A549 (cell line): ENCODE data around the gene DYNLT2B. TPM values are rescaled to one million over a fixed set of nuclear protein-coding genes. Genes with fewer than 3 reads are reported as not detected.

ENCODE experiments used
- ATAC-seq, 2 experiments: fragments of 200-7000 bp in 1 of 2; fragments of >200 bp in 1 of 2; cut with Nextera tagmentation in 1 of 2; cut with Tn5 transposase in 1 of 2; 3 replicates each; pipeline versions ENCODE4 v1.8.0 to v1.9.1; 2018 to 2020; ENCODE audit warnings: mild to moderate bottlenecking in 1 of 2, moderate library complexity in 1 of 2
- CTCF ChIA-PET: fragments of 300-600 bp; sonication (Branson Sonifier 250); formaldehyde crosslinking; extraction: SDS; loops from one replicate; lab custom pipeline; 2021; ENCODE audit warnings: antibody characterized with exemption, inconsistent platforms; lab: Yijun Ruan, JAX
- POLR2A ChIA-PET: fragments of 350-600 bp; formaldehyde crosslinking; extraction: SDS; loops from one replicate; lab custom pipeline; 2021; ENCODE audit warnings: antibody characterized with exemption, inconsistent platforms; lab: Yijun Ruan, JAX
- DNase-seq, 2 experiments: peaks; one replicate each; pipeline versions ENCODE4 v3.0.0 to v3.0.0-alpha.2; 2011 to 2016; ENCODE audit warnings: low read depth in 1 of 2, low spot score in 1 of 2
- FAIRE-seq: peaks from 2 replicates; lab custom pipeline; 2011; peaks lifted over from hg19 to GRCh38; lab: Jason Lieb, UNC
- H3K27ac ChIP-seq, 2 experiments: fragments of >200 bp; sonication (Bioruptor Twin); formaldehyde crosslinking; 3 replicates each; pipeline ENCODE4 v1.5.1; 2016 to 2017
- H3K4me1 ChIP-seq: fragments of >200 bp; sonication (Bioruptor Twin); formaldehyde crosslinking; 3 replicates; pipeline ENCODE4 v1.6.1; 2016
- H3K4me2 ChIP-seq: fragments of >200 bp; sonication (Bioruptor Twin); formaldehyde crosslinking; 3 replicates; pipeline ENCODE4 v1.6.1; 2016
- H3K4me3 ChIP-seq: fragments of >200 bp; sonication (Bioruptor Twin); formaldehyde crosslinking; 3 replicates; pipeline ENCODE4 v1.5.1; 2016
- H3K9me3 ChIP-seq: fragments of >200 bp; sonication (Bioruptor Twin); formaldehyde crosslinking; 3 replicates; pipeline ENCODE4 v1.6.1; 2016
- BCL3 ChIP-seq: fragments of >200 bp; sonication (Bioruptor Twin); formaldehyde crosslinking; IDR thresholded peaks from 3 replicates; pipeline ENCODE4 v1.6.1; 2016
- CBX8 ChIP-seq: fragments of 200-600 bp; sonication (generic); IDR thresholded peaks from 2 replicates; pipeline ENCODE4 v1.6.1; 2016
- CEBPB ChIP-seq, 2 experiments: fragments of >200 bp in 1 of 2; sonication (Bioruptor Twin) in 1 of 2; formaldehyde crosslinking in 1 of 2; IDR thresholded peaks; 2 replicates each; pipeline ENCODE4 v1.6.1; 2012 to 2016
- CTCF ChIP-seq: fragments of >200 bp; sonication (Bioruptor Twin); formaldehyde crosslinking; IDR thresholded peaks from 3 replicates; pipeline ENCODE4 v1.5.1; 2016
- EHF ChIP-seq: fragments of 250-450 bp; sonication (Bioruptor Pico); IDR thresholded peaks from 2 replicates; pipeline ENCODE4 v1.5.0; 2020; ENCODE audit warnings: mild to moderate bottlenecking
- EP300 ChIP-seq, 2 experiments: fragments of >200 bp; sonication (Bioruptor Twin); formaldehyde crosslinking; IDR thresholded peaks; 2 replicates in 1 of 2; 3 replicates in 1 of 2; pipeline ENCODE4 v1.6.1; 2016 to 2017
- HDAC2 ChIP-seq: fragments of 200-600 bp; sonication (generic); IDR thresholded peaks from 2 replicates; pipeline ENCODE4 v1.6.1; 2016
- HMGXB4 ChIP-seq: fragments of 250-450 bp; sonication (Bioruptor Pico); IDR thresholded peaks from 2 replicates; pipeline ENCODE4 v1.5.0; 2021; ENCODE audit warnings: mild to moderate bottlenecking, moderate library complexity, borderline replicate concordance
- HOXB13 ChIP-seq: fragments of 250-450 bp; sonication (Bioruptor Pico); IDR thresholded peaks from 2 replicates; pipeline ENCODE4 v1.5.0; 2020; ENCODE audit warnings: low read depth, mild to moderate bottlenecking, moderate library complexity
- HOXB5 ChIP-seq: fragments of 250-450 bp; sonication (Bioruptor Pico); IDR thresholded peaks from 2 replicates; pipeline ENCODE4 v1.5.0; 2020; ENCODE audit warnings: mild to moderate bottlenecking, moderate library complexity
- JUN ChIP-seq, 2 experiments: fragments of >200 bp; sonication (Bioruptor Twin); formaldehyde crosslinking; IDR thresholded peaks; 2 replicates in 1 of 2; 3 replicates in 1 of 2; pipeline ENCODE4 v1.6.1; 2016 to 2017
- JUNB ChIP-seq: fragments of >200 bp; sonication (Bioruptor Twin); formaldehyde crosslinking; IDR thresholded peaks from 2 replicates; pipeline ENCODE4 v1.6.1; 2016
- KDM1A ChIP-seq: fragments of 200-600 bp; sonication (generic); IDR thresholded peaks from 2 replicates; pipeline ENCODE4 v1.6.1; 2016; ENCODE audit warnings: low read depth, mild to moderate bottlenecking
- KDM5A ChIP-seq: fragments of 200-600 bp; sonication (generic); IDR thresholded peaks from 2 replicates; pipeline ENCODE4 v1.6.1; 2016; ENCODE audit warnings: antibody characterized with exemption, mild to moderate bottlenecking
- MAFK ChIP-seq: fragments of 450-650 bp; IDR thresholded peaks from 2 replicates; pipeline ENCODE4 v1.6.1; 2014; ENCODE audit not compliant: partially characterized antibody
- MAX ChIP-seq: IDR thresholded peaks from 2 replicates; pipeline ENCODE4 v1.6.1; 2012
- MYC ChIP-seq: IDR thresholded peaks from 2 replicates; pipeline ENCODE4 v1.6.1; 2012; ENCODE audit warnings: mild to moderate bottlenecking, inconsistent platforms, low read length, improper control_type of control experiment, borderline replicate concordance
- NR3C1 ChIP-seq: fragments of >200 bp; sonication (Bioruptor Twin); formaldehyde crosslinking; IDR thresholded peaks from 3 replicates; pipeline ENCODE4 v1.6.1; 2017
- PHF8 ChIP-seq: fragments of 200-600 bp; sonication (generic); IDR thresholded peaks from 2 replicates; pipeline ENCODE4 v1.6.1; 2016; ENCODE audit warnings: low read depth, mild to moderate bottlenecking, antibody characterized with exemption, moderate library complexity, borderline replicate concordance
- POLR2A ChIP-seq: IDR thresholded peaks from 2 replicates; pipeline ENCODE4 v1.6.1; 2012; ENCODE audit warnings: mild to moderate bottlenecking, low read length
- POLR2AphosphoS2 ChIP-seq: conservative IDR thresholded peaks from 2 replicates; pipeline ENCODE4 v1.6.1; 2012; ENCODE audit warnings: low read length, improper control_type of control experiment, inconsistent platforms
- RAD21 ChIP-seq, 2 experiments: fragments of >200 bp in 1 of 2; sonication (Bioruptor Twin) in 1 of 2; formaldehyde crosslinking in 1 of 2; IDR thresholded peaks in 1 of 2; conservative IDR thresholded peaks in 1 of 2; 2 replicates in 1 of 2; 3 replicates in 1 of 2; pipeline ENCODE4 v1.6.1; 2012 to 2018; ENCODE audit warnings: inconsistent platforms in 1 of 2
- RCOR1 ChIP-seq: fragments of 150-350 bp; IDR thresholded peaks from 2 replicates; pipeline ENCODE4 v1.6.1; 2014; ENCODE audit warnings: antibody characterized with exemption, low read length, low read depth
- SMC3 ChIP-seq: fragments of >200 bp; sonication (Bioruptor Twin); formaldehyde crosslinking; IDR thresholded peaks from 3 replicates; pipeline ENCODE4 v1.6.1; 2018; ENCODE audit warnings: inconsistent platforms
- TFCP2L1 ChIP-seq: fragments of 250-450 bp; sonication (Bioruptor Pico); IDR thresholded peaks from 2 replicates; pipeline ENCODE4 v1.5.0; 2021; ENCODE audit warnings: mild to moderate bottlenecking
- TP53 ChIP-seq: fragments of 250-450 bp; sonication (Bioruptor Pico); IDR thresholded peaks from 2 replicates; pipeline ENCODE4 v1.5.0; 2021; ENCODE audit warnings: mild to moderate bottlenecking, moderate library complexity
- USF2 ChIP-seq: fragments of 450-650 bp; IDR thresholded peaks from 2 replicates; pipeline ENCODE4 v1.6.1; 2014; ENCODE audit warnings: antibody characterized with exemption
- ZC3H11A ChIP-seq: fragments of 450-650 bp; IDR thresholded peaks from 2 replicates; pipeline ENCODE4 v1.6.1; 2014; ENCODE audit warnings: antibody characterized with exemption, mild to moderate bottlenecking
- ZNF302 ChIP-seq: fragments of 250-450 bp; sonication (Bioruptor Pico); IDR thresholded peaks from 2 replicates; pipeline ENCODE4 v1.9.0; 2021; ENCODE audit warnings: inconsistent platforms, mild to moderate bottlenecking, moderate library complexity
- WGBS: methylation state at CpG from one replicate; pipeline ENCODE4 v1.1.6; 2017; ENCODE audit errors: missing lambda C conversion rate; 5-methylcytosine and 5-hydroxymethylcytosine counted together
- polyA plus RNA-seq, 4 experiments: library from polyadenylated mRNA; depleted of rRNA in 3 of 4; stranded (reverse); fragments of >200 nt; fragmentation: RNase III in 1 of 4; extraction: RNeasy Plus Mini Kit Qiagen cat#74134 plus additional on column Dnase treatment in 1 of 4; gene quantifications; 2 replicates in 3 of 4; 3 replicates in 1 of 4; pipeline ENCODE4 v1.2.3, GENCODE V29; 2011 to 2017

DYNLT2B gene
- polyA plus RNA-seq, 2 of the 4 experiments (the other 2 are of a cell fraction): 34.7 to 34.9 TPM

GRCh38 chr3:196335503-196335948, 17.5 kb upstream of the DYNLT2B start (continued):
- TF ChIP-seq CTCF: no peak

- Histone ChIP-seq H3K4me1 (peaks cover 37% of the 10 kb centered on the region), H3K27ac (peak overlapping the region in 1 of 2 experiments; percentile 49; a peak in 1 of 6 replicates), H3K4me3 (no peak overlapping the region)
- DNase-seq: no peak
- POLR2A ChIA-PET: no interaction called here
- FAIRE-seq: no peak
- no peak for ATAC-seq
- TF ChIP-seq EHF (CRISPR knock-in tag) (no peak), HDAC2 (no peak), HOXB5 (CRISPR knock-in tag) (no peak), CEBPB (IDR thresholded peaks at IDR 0.05) (no peak), HOXB13 (CRISPR knock-in tag) (no peak), BCL3 (no peak), SMC3 (no peak), HMGXB4 (CRISPR knock-in tag) (no peak), RAD21 (conservative IDR thresholded peaks at IDR 0.05 in 1 of 2, IDR thresholded peaks at IDR 0.05 in 1 of 2) (no peak), ZC3H11A (no peak), POLR2A (no peak), ZNF302 (no peak), POLR2AphosphoS2 (no peak), KDM1A (no peak), CBX8 (no peak)
- TF ChIP-seq, all 56 proteins: peak for 0
- Histone ChIP-seq H3K4me2 (no peak overlapping the region), H3K9me3 (no peaks in the 10 kb centered on the region)
- CTCF ChIA-PET: no interaction called here
- no CpG with 5 or more reads among the region's 1 CpG for WGBS
Measured at GRCh38 chr3:196334982-196335381, 16.9 kb upstream of the DYNLT2B start.

GRCh38 chr3:196332168-196332567, 14.1 kb upstream of the DYNLT2B start:
- H3K4me1 ChIP-seq: peaks cover 11% of the 10 kb centered on the region
- no peak for DNase-seq
- ATAC-seq: no peak
- H3K4me3 ChIP-seq: no peak overlapping the region
- no peak overlapping the region for H3K27ac ChIP-seq
- no peak overlapping the region for H3K4me2 ChIP-seq
- CTCF ChIA-PET: no interaction called here
- no peak for TF ChIP-seq MYC
- no peak for TF ChIP-seq MAX
- no peak for TF ChIP-seq EP300 (IDR thresholded peaks at IDR 0.05)
- TF ChIP-seq USF2: no peak
- no peak for TF ChIP-seq NR3C1
- TF ChIP-seq JUN (IDR thresholded peaks at IDR 0.05): no peak
- no peak for TF ChIP-seq JUNB
- no peak for TF ChIP-seq TP53
- no peak for TF ChIP-seq RCOR1
- TF ChIP-seq EHF (CRISPR knock-in tag): no peak
- no peak for TF ChIP-seq HMGXB4 (CRISPR knock-in tag)
- TF ChIP-seq MAFK: no peak
- no peak for TF ChIP-seq ZNF302
- TF ChIP-seq PHF8: no peak
- no peak for TF ChIP-seq TFCP2L1 (CRISPR knock-in tag)
- TF ChIP-seq ZC3H11A: no peak
- no peak for TF ChIP-seq KDM5A
- no peak for FAIRE-seq
- H3K9me3 ChIP-seq: no peaks in the 10 kb centered on the region
- POLR2A ChIA-PET: no interaction called here
- 92% methylated on average over 8 of the region's 8 CpGs for WGBS
